SK-N-SH (cell line): ENCODE results near the gene LBHD1.

Experiments used
- MAX ChIP-seq: IDR thresholded peaks from 2 replicates; pipeline ENCODE4 v1.4.0; 2012; ENCODE audit warnings: low read depth
- POLR2AphosphoS5 ChIP-seq: IDR thresholded peaks from 2 replicates; pipeline ENCODE4 v1.6.1; 2012; ENCODE audit warnings: low read depth, low read length
- USF1 ChIP-seq: IDR thresholded peaks from 2 replicates; pipeline ENCODE4 v1.4.0; 2012; ENCODE audit warnings: low read depth, borderline replicate concordance
- USF2 ChIP-seq: fragments of 150-350 bp; IDR thresholded peaks from 2 replicates; pipeline ENCODE4 v1.6.1; 2017; ENCODE audit warnings: antibody characterized with exemption, low read length, low read depth, borderline replicate concordance
- TF ChIP-seq, protein P1 (sequence below): fragments of 200-600 bp; sonication (generic); IDR thresholded peaks from 2 replicates; pipeline ENCODE4 v1.6.1; 2017; ENCODE audit warnings: antibody characterized with exemption, mild to moderate bottlenecking, moderate library complexity

DNA sequence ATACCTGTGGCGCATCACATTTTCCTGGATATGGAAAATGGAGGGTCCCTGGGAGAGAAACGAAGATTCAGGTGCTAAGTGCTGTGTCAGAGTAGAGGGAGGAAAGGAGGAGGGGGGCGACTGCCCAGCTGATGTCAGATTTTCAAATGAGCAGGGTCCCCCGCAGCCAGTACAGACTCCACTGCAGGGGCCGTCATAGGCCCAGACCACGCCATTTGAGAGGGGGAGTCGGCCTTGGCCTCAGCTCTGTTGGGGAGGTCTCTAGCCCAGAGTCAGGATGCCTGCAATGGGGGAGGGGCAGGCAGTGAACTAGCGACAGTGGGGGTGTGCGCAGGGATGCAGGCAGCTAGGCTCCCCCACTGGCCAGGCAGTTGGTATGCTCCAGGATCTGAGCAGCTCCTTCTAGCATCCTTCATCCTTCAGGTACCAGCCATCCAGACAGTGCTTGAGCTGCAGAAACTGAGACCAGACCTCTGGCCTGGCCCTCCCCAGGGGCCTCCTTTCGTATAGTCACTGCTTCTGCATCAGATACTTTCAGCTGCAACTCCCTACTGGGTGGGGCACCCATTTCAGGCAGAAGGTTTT lies 35.3 kb upstream of the LBHD1 start, which contains the start of the genes BSCL2 and GNG3:
- TF ChIP-seq POLR2AphosphoS5 (no peak), USF1 (no peak), USF2 (no peak), MAX (no peak)
- TF ChIP-seq, protein P1, sequence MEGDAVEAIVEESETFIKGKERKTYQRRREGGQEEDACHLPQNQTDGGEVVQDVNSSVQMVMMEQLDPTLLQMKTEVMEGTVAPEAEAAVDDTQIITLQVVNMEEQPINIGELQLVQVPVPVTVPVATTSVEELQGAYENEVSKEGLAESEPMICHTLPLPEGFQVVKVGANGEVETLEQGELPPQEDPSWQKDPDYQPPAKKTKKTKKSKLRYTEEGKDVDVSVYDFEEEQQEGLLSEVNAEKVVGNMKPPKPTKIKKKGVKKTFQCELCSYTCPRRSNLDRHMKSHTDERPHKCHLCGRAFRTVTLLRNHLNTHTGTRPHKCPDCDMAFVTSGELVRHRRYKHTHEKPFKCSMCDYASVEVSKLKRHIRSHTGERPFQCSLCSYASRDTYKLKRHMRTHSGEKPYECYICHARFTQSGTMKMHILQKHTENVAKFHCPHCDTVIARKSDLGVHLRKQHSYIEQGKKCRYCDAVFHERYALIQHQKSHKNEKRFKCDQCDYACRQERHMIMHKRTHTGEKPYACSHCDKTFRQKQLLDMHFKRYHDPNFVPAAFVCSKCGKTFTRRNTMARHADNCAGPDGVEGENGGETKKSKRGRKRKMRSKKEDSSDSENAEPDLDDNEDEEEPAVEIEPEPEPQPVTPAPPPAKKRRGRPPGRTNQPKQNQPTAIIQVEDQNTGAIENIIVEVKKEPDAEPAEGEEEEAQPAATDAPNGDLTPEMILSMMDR = no peak
